Endothelial cell of umbilical vein (primary cell): ENCODE results near the gene CYP2C19. TPM values are rescaled to one million over a fixed set of nuclear protein-coding genes. Genes with fewer than 3 reads are reported as not detected.

Experiments
- BruUV-seq: library from RNA; stranded (reverse); fragments of 400-500 nt; replicated peaks from 2 replicates; lab custom pipeline; 2021; lab: Mats Ljungman, UMichigan
- CTCF ChIA-PET: fragments of 300-600, 350-600 bp; sonication (Branson Sonifier 250); formaldehyde crosslinking; loops from one replicate; lab custom pipeline; 2021; ENCODE audit warnings: antibody characterized with exemption, inconsistent platforms; lab: Charles Lee
- POLR2A ChIA-PET: fragments of 300-600, 350-600 bp; sonication (Branson Sonifier 250); formaldehyde crosslinking; loops from one replicate; lab custom pipeline; 2021; ENCODE audit warnings: antibody characterized with exemption, inconsistent platforms; lab: Charles Lee
- DNase-seq: peaks from one replicate; pipeline ENCODE4 v3.0.0-alpha.2; 2011; ENCODE audit warnings: low read depth, low spot score
- FAIRE-seq: peaks from 2 replicates; lab custom pipeline; 2011; peaks lifted over from hg19 to GRCh38; lab: Jason Lieb, UNC
- H2AFZ ChIP-seq: 2 replicates; pipeline ENCODE4 v1.6.0; 2012; ENCODE audit warnings: low read depth, low read length, control low read depth, inconsistent platforms
- H3K27ac ChIP-seq: 2 replicates; pipeline ENCODE4 v1.5.1; 2011; ENCODE audit warnings: low read depth, mild to moderate bottlenecking, control low read depth, low read length, moderate library complexity; ENCODE audit not compliant: insufficient read depth
- H3K27me3 ChIP-seq, 2 experiments: 2 replicates each; pipeline versions ENCODE4 v1.6.0 to v1.6.1; 2011; ENCODE audit warnings: low read length in 2 of 2, mixed read lengths in 1 of 2; ENCODE audit not compliant: control insufficient read depth in 2 of 2, insufficient read depth in 2 of 2
- H3K36me3 ChIP-seq, 2 experiments: 2 replicates in 1 of 2; 3 replicates in 1 of 2; pipeline ENCODE4 v1.5.1; 2011; ENCODE audit warnings: low read length in 2 of 2, mild to moderate bottlenecking in 1 of 2, moderate library complexity in 1 of 2; ENCODE audit not compliant: control insufficient read depth in 2 of 2, insufficient read depth in 2 of 2; ENCODE audit errors: extremely low read depth in 1 of 2
- H3K4me1 ChIP-seq: 3 replicates; pipeline ENCODE4 v1.5.1; 2011; ENCODE audit warnings: mild to moderate bottlenecking, low read length; ENCODE audit not compliant: control insufficient read depth, insufficient read depth; ENCODE audit errors: extremely low read depth
- H3K4me2 ChIP-seq: 2 replicates; pipeline ENCODE4 v1.6.1; 2011; ENCODE audit warnings: low read length, control low read depth, mixed read lengths; ENCODE audit not compliant: insufficient read depth
- H3K4me3 ChIP-seq, 3 experiments: fragments of 200-600 bp in 1 of 3; sonication (generic), shearing (Covaris generic) in 1 of 3; replicated peaks in 1 of 3; 2 replicates each; pipeline ENCODE4 v1.5.1; 2011 to 2016; ENCODE audit warnings: control low read depth in 3 of 3, low read length in 3 of 3, mild to moderate bottlenecking in 2 of 3, inconsistent platforms in 1 of 3, low read depth in 1 of 3, moderate library complexity in 1 of 3; ENCODE audit not compliant: insufficient read depth in 1 of 3
- H3K79me2 ChIP-seq: 2 replicates; pipeline ENCODE4 v1.6.0; 2012; ENCODE audit warnings: low read length, inconsistent platforms; ENCODE audit not compliant: control insufficient read depth, insufficient read depth
- H3K9ac ChIP-seq: replicated peaks from 2 replicates; pipeline ENCODE3; 2011; ENCODE audit warnings: low read length, control low read depth; ENCODE audit not compliant: insufficient read depth; ENCODE audit errors: extremely low read depth
- H3K9me1 ChIP-seq: replicated peaks from 3 replicates; pipeline ENCODE4 v1.6.0; 2011; ENCODE audit warnings: mild to moderate bottlenecking, low read length; ENCODE audit not compliant: control insufficient read depth, insufficient read depth; ENCODE audit errors: extremely low read depth
- H3K9me3 ChIP-seq: replicated peaks from 2 replicates; pipeline ENCODE4 v1.5.1; 2012; ENCODE audit warnings: low read length, inconsistent platforms; ENCODE audit not compliant: control insufficient read depth, insufficient read depth
- H4K20me1 ChIP-seq: replicated peaks from 2 replicates; pipeline ENCODE3; 2011; ENCODE audit warnings: mild to moderate bottlenecking, low read length; ENCODE audit not compliant: control insufficient read depth, insufficient read depth; ENCODE audit errors: extremely low read depth
- CTCF ChIP-seq, 2 donors: IDR thresholded peaks; 1 replicate in 1 of 2; 2 replicates in 1 of 2; pipeline ENCODE4 v1.5.1; 2011; ENCODE audit warnings: low read length in 2 of 2, mild to moderate bottlenecking in 2 of 2, moderate library complexity in 2 of 2, control low read depth in 1 of 2, inconsistent platforms in 1 of 2, low read depth in 1 of 2; ENCODE audit not compliant: insufficient read depth in 1 of 2; ENCODE audit errors: extremely low read depth in 1 of 2
- EZH2 ChIP-seq: IDR thresholded peaks from 2 replicates; pipeline ENCODE4 v1.6.1; 2012; ENCODE audit warnings: borderline replicate concordance, low read depth, mild to moderate bottlenecking, moderate library complexity, low read length, inconsistent platforms; ENCODE audit not compliant: severe bottlenecking
- FOS ChIP-seq: IDR thresholded peaks from 2 replicates; pipeline ENCODE4 v1.6.1; 2011; ENCODE audit warnings: mild to moderate bottlenecking, low read length, moderate library complexity, borderline replicate concordance; ENCODE audit not compliant: insufficient read depth
- GATA2 ChIP-seq: IDR thresholded peaks from 2 replicates; pipeline ENCODE4 v1.7.0; 2011; ENCODE audit warnings: low read depth, mild to moderate bottlenecking, moderate library complexity, mixed read lengths, low read length; ENCODE audit not compliant: insufficient read length, insufficient read depth
- JUN ChIP-seq: IDR thresholded peaks from 2 replicates; pipeline ENCODE4 v1.6.1; 2011; ENCODE audit warnings: borderline replicate concordance, low read depth; ENCODE audit not compliant: insufficient read length, insufficient read depth
- MAX ChIP-seq: IDR thresholded peaks from 2 replicates; pipeline ENCODE4 v1.6.1; 2011; ENCODE audit not compliant: insufficient read depth, insufficient read length
- MYC ChIP-seq: IDR thresholded peaks from one replicate; pipeline ENCODE4 v1.6.1; 2011; ENCODE audit warnings: mild to moderate bottlenecking, low read depth, low read length
- POLR2A ChIP-seq: IDR thresholded peaks from 2 replicates; pipeline ENCODE4 v1.6.1; 2012; ENCODE audit warnings: low read depth, mild to moderate bottlenecking, control low read depth, low read length
- POLR2AphosphoS5 ChIP-seq: IDR thresholded peaks from 2 replicates; pipeline ENCODE4 v1.6.1; 2012; ENCODE audit warnings: low read depth, mild to moderate bottlenecking, control low read depth, low read length, moderate library complexity; ENCODE audit not compliant: insufficient read depth
- dilution Hi-C: fragments of 300-500 bp; cut with MboI; formaldehyde crosslinking; loops from one replicate; pipeline ENCODE4 v1.15.0; 2019; ENCODE audit warnings: low sequenced_read_pairs; ENCODE audit not compliant: extremely low pct_ligation_motif_present
- intact Hi-C: fragments of 100-400 bp; cut with micrococcal nuclease; formaldehyde crosslinking; loops from one replicate; pipeline ENCODE4 v1.10.0; 2022
- polyA plus RNA-seq, 4 experiments: library from polyadenylated mRNA; depleted of rRNA in 3 of 4; stranded (reverse) in 3 of 4; unstranded in 1 of 4; fragments of >200 nt; gene quantifications; 2 replicates each; pipeline versions ENCODE4 v1.2.1 to v1.2.3, GENCODE V29; 2011 to 2012; ENCODE audit warnings: missing spikeins in 1 of 4
- total RNA-seq: library from RNA; stranded (reverse); gene quantifications from 2 replicates; pipeline ENCODE4 v1.2.3, GENCODE V29; 2021

The CYP2C19 gene
- total and polyA plus RNA-seq, 2 donors (not counting 3 experiments of a cell fraction or from before 2014, with no cell fraction given) = not detected

- H4K20me1 ChIP-seq = no peaks in the 10 kb centered on the region
- DNase-seq (no peak), FAIRE-seq (no peak)
- ChIA-PET CTCF (no interaction called here), POLR2A (no interaction called here)
- H3K4me1 ChIP-seq = no peaks in the 10 kb centered on the region
- H3K79me2 ChIP-seq = no peaks in the 10 kb centered on the region
- H2AFZ ChIP-seq = no peak overlapping the region
- H3K36me3 ChIP-seq = no peaks in the 10 kb centered on the region
- H3K4me3 ChIP-seq = no peak overlapping the region
- H3K27me3 ChIP-seq = no peaks in the 10 kb centered on the region
- H3K27ac ChIP-seq = no peak overlapping the region
- no peak for TF ChIP-seq GATA2
- no peak for TF ChIP-seq MYC
- no peak for TF ChIP-seq EZH2
- TF ChIP-seq MAX = no peak
- no peak for TF ChIP-seq CTCF (IDR thresholded peaks at IDR 0.05; ENCODE audit: extremely low read depth in 1 of 2, insufficient read depth in 1 of 2, low read depth in 1 of 2, low read length in 2 of 2)
- no peak for TF ChIP-seq JUN
- no peak for TF ChIP-seq FOS
- no peak for TF ChIP-seq POLR2AphosphoS5
- TF ChIP-seq POLR2A = no peak
- dilution Hi-C loops = no loop called here
- BruUV-seq = no TSS peak
- no peak overlapping the region for H3K9ac ChIP-seq
- intact Hi-C loops = no loop called here
- no peaks in the 10 kb centered on the region for H3K9me1 ChIP-seq
- no peak overlapping the region for H3K4me2 ChIP-seq
- no peaks in the 10 kb centered on the region for H3K9me3 ChIP-seq
Measured at GRCh38 chr10:94852438-94852837, 90.0 kb downstream of the CYP2C19 start.
